HTR-8/SVneo (cell line): ENCODE results near the gene NTHL1.
"Not testable (repeated sequence)": the region's sequence is repeated elsewhere in the genome, so short reads cannot be mapped to it uniquely, and the experiment has no call there.

Experiments
- DNase-seq: peaks from one replicate; pipeline ENCODE4 v3.0.0; 2011; ENCODE audit warnings: low spot score, mixed read lengths; ENCODE audit not compliant: insufficient read length
- FAIRE-seq: peaks from 2 replicates; lab custom pipeline; 2011; peaks lifted over from hg19 to GRCh38; lab: Jason Lieb, UNC

Gene NTHL1

DNA sequence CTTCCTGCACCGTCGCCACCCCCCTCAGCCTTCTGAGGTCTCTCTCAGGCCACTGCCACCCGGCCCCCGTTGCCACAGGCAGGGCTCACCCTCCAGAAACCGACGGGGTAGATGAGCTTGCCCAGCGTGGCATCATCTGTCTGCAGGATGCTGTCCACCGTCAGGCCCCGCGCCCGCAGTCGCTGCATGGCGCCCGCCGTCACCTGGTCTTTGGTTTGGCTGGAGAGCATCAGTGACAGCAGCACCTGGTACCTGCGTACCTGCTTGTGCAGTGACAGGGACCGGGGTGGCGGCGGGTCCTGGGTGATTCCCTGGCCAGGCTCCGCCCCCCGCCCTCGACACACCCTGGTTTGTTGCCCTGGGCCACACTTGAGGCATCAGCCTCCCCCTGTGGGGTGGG lies 3.1 kb downstream of the NTHL1 start:
- DNase-seq (no peak), FAIRE-seq (no peak)

DNA sequence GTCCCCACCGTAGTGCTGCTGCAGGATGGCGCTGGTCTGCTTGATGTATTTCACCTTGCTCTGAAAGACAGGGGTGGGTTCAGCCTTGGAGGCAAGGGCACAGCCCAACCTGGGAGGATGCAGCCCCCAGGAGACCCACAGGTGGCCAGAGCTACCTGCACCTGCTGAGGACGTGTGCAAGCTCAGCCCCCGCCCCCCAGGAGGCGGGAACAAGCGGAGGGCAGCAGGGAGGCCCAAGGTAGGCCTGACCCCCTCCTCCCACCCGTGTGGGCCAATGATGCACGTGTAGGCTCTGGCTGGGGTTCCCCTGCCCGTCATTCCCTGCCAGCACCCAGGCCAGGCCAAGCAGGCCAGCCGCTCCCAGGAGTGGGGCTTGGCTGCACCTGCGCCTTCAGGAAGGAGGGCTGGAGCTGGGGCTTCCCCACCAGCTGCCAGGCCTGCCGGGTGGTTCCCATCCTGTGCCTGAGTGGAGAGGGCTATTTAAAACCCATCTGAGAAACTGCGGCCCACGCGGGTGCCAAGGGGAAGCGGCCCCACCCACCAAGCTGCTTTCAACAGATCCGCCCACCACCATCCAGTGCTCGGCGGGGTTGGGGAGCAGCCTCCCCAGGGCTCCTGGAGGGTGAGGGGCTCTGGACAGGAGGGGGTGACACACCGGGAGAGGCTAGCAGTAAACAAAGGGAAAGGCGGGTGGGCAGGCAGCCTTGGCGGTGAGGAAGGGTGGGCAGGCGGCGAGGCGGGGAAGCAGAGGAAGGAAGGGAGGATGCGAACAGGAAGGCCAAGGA lies 3.8 kb downstream of the NTHL1 start:
- no peak for DNase-seq

GRCh38 chr16:2042986-2043666 lies 4.5 kb downstream of the NTHL1 start:
- DNase-seq (no peak), FAIRE-seq (no peak)

More for the DNA sequence above, 3.8 kb downstream of the NTHL1 start:
- no peak for FAIRE-seq

DNA sequence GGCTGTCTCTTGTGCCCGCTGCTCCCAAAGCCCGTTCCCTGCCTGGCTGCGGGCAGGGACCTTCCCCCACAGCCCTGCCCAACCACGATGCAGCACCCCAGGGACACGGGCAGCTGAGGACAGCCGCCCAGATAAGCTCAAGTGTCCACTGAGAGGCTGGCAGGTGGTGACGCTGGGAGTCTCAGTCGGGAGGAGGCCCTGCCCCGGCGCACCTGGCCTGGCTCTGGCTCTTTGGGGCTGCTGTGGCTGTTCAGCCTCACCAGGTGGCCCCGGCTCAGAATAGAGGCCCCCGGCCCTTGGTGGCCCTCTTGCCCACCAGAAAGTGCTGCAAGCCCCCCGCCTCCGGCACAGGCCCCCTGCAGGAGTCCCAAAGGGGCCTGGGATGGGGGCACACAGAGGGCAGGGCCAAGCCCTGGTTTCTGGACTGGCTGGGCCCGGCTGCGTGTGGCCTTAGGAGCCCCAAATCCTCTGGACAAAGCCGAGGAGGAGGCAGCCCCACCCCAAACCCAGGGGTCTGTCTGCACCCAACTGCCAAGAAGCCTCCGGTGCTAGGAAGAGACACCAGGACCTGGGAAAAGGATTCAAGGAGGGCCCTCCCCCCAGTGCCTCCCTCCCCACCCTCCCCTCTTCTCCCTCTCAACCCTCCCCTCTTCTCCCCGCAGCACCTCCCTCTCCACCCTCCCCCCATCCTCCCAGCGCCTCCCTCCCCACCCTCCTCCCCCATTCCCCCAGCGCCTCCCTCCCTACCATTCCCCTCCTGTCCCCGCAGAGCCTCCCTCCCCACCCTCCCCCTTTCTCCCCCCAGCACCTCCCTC lies 5.3 kb downstream of the NTHL1 start:
- DNase-seq (no peak), FAIRE-seq (no peak)

DNA sequence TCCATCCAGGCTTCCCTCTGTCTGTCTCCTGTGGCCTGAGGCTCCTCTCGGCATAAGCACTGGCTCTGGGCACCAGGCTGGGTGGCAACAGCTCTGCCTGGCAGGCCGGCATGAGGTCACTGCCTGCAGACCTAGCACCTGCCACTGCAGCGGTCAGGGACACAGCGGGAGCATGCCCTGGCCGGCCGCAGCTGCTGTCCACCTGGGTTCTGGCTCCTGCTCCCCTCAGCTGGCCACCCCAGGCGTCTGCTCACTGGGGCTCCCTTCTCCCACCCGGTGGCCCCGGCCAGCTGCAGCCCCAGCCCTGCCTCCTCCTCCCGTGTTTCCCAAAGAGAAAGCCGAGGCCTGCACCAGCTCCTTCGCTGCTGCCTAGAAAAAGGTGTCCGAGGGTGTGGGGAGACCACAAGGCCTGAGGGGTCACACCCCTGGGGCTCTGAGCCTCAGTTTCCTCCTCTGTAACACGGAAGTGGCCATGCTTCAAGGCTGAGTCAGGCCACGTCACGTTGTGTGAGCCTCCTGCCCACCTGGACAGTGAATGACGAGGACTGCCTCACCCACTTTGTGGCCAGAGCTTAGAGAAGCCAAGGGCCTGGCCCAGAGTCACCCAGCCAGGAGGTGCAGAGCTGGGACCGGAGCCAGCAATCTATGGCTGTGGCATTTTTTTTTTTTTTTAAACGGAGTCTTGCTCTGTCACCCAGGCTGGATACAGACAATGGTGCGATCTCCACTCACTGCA lies 6.7 kb downstream of the NTHL1 start:
- FAIRE-seq (no peak), DNase-seq (no peak)

DNA sequence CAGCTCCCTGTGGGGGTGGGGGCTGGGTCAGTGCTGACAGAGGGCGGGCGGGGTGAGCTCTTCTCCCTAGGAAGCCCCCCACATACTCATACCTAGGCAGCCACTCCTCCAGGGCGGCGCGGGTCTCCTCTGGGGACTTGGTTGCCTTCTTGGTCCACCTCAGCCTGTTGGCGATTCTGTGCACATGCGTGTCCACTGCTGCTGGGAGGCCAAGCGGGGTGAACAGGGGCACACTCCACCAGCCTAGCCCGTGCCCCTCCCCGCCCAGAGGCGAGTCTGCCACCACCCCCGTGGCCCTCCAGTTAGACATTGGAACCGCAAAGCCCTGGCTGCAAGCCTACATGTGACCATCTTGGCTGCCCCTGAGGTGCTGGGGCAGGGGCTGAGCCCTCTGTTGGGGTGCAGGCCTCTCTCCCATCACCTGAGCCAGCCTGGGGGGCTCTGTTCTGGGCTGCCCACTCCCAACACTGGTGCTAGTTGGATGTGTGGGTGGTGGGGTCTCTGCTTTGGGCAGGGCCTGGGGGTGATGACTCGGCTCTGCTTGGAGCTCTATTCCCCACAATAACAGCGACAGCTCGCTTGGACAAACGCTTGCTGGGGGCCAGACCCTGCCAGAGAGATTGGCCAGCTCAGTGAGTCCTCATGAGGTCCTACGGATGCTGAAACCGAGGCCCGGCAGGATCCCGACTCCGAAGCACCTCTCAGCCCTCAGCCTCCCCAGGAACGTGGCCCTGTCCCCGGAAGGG lies 7.4 kb downstream of the NTHL1 start:
- DNase-seq (no peak), FAIRE-seq (no peak)

GRCh38 chr16:2039274-2040031 lies 8.2 kb downstream of the NTHL1 start:
- FAIRE-seq = no peak
- DNase-seq = no peak

DNA sequence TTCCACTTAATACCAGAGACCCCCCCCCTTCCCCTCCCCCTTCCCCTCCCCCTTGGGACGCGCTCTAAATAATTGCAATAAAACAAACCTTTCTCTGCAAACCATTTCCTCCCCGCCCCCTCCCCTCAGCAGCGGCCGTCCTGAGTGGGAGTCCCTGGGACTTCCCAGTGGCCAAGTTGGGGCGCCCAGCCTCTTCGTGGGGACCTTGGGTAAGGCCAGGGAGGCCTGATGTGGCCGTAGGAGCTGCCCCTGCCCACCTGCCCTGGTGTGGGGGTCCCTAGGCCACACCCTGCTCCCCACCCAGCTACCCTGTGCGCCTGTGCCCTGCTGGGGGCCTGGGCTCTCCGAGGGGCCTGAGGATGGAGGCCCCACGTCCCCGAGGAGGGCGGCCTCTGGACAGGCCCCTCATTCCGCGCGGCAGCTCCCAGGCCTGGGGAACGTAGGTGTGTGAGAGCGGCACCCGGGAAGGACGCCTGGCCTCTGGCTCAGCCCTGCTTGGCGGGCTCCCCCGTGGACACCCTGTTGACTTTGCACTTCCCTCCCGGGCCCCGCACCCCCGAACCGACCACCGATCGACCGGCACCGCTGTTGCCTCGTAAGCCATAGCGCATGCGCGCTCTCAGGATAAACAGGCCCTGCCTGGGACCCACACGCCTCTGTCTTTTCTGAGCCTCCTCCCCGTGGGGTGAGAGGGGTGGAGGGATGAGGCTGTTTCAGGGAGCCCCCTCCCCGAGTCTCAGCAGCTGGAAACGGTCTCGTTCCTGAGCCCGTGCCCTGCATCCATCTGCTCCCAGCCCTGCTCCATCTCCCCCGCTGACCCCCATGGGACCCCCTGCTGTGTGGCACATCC lies 9.0 kb downstream of the NTHL1 start:
- no peak for FAIRE-seq

DNA sequence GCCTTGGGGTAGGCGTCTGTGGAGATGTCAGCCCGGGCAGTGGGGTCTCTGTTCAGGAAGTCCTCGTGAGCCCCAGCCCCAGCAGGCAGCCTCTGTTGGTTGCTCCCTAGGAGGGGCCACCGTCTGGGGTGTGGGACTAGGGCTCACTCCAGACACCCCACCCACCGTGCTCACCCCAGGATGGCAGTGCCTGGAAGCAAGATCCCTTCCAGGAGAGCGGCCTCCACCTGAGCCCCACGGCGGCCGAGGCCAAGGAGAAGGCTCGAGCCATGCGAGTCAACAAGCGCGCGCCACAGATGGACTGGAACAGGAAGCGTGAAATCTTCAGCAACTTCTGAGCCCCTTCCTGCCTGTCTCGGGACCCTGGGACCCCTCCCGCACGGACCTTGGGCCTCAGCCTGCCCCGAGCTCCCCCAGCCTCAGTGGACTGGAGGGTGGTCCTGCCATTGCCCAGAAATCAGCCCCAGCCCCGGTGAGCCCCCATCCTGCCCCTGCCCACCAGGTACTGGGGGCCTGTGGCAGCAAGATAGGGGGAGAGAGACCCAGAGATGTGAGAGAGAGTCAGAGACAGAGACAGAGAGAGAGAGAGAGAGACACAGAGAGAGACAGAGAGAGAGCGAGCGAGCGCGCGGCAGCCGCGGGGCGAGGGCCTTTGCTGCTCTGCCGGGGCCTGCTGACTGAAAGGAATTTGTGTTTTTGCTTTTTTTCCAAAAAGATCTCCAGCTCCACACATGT lies 9.8 kb downstream of the NTHL1 start:
- FAIRE-seq (no peak), DNase-seq (no peak)

More for the DNA sequence above, 9.0 kb downstream of the NTHL1 start:
- no peak for DNase-seq

DNA sequence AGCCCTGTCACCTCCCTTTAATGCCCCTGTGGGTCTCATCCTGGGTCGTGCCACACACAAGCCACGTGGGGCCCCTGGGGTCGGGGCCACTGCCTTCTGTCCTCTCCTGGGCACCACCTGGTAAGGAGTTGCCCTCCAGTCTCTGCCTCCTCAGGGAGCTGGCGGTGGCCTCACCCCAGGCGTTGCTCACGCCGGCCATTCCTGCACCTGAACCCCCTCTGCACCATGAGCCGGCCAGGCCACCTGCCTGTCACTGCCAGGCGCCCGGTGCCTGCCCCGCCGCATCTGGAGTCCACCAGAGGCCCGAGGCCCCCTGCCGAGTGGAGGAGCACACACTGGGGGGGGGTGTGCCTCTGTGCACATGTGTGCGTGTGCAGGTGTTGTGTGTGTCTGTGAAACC lies 10.5 kb downstream of the NTHL1 start:
- DNase-seq (no peak), FAIRE-seq (no peak)

DNA sequence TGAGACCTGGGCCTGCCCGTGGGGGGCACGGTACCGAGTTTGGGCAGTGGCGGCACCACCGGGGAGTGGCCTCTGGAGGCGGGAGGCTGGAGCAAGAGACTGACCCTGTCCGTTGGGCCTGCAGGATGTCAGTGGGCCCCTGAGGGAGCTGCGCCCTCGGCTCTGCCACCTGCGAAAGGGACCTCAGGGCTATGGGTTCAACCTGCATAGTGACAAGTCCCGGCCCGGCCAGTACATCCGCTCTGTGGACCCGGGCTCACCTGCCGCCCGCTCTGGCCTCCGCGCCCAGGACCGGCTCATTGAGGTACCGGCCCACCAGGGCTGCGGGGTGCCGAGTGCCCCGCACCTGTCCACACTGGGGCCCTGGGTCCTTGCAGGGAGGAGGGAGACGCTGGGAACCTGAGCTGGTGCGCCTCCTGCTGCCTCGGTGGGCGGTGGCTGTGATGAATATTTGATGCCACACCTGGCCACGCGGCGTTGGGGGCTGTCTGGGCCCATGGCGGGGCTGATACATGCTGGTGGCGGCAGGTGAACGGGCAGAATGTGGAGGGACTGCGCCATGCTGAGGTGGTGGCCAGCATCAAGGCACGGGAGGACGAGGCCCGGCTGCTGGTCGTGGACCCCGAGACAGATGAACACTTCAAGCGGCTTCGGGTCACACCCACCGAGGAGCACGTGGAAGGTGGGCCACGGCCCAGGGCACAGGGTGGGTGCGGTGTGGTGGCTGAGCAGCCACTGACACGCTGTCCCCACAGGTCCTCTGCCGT lies 11.3 kb downstream of the NTHL1 start:
- FAIRE-seq (no peak), DNase-seq (no peak)

DNA sequence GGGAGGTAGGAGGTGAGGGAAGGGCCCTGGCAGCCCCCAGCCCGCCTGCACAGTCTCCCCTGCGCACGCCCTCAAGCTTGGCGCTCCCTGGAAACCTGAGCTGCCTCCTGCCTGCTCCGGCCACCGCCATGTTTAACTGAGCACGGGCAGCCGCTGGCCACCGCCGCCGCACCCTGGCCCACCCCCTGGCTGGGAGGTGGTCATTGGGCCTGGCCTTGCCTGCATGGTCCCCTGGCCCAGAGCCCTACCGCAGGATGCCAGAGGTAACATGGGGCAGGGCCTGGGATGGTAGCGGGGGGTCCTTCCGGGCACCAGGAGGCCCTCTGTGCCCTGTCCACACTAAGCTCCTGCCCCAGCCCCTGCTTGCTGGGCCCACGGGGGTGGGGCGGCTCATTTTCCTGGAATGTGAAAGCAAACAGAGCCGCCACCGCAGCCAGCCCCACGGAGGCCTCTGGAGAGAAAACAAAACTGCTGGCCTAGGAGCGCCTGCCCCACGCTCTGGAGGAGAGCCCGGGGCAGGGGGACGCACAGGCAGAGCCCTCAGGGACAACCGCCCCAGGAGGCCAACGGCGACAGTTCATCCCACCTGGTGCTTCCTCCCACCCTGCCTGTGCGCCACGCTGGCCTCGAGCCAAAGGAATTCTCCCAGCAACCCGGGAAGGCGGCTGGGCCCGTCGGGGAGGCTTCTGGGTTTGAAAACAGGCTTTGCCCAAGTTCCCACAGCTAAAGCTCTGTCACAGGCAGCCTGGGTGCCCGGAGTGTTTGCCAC lies 12.0 kb downstream of the NTHL1 start:
- DNase-seq (no peak), FAIRE-seq (no peak)

DNA sequence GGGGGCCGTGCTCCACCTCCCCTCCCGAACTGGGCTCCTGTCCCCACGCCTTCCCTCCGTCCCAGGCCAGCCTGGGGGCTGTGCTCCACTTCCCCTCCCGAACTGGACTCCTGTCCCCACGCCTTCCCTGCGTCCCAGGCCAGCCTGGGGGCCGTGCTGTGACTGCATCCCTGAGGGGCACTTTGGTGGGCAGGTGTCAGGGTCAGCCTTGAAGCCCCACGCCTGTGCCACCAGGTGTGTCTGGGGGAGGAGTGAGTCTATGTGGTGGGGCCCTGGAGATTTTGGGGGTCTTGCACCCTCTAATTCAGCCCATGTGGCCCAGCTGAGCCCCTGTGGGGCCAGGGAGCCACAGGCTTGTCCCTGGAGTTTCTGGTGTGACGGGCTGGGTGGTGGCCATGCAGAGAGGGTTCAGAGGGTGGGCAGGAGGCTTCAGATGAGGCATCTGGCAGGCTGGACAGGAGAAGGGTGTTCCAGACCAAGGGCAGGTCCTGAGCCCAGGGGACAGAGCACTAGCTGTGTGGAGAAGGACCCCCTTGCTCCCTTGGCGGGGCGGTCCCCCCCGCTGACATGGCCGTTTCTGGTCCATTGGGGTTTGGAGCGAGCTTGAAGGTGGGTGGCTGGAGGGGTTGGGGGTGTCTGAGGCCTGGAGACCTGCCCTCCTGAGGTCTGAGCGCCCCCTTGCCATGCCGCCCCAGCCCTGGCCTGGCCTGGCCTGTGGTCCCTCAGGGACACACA lies 12.8 kb downstream of the NTHL1 start:
- DNase-seq (no peak), FAIRE-seq (peak; percentile 79)

DNA sequence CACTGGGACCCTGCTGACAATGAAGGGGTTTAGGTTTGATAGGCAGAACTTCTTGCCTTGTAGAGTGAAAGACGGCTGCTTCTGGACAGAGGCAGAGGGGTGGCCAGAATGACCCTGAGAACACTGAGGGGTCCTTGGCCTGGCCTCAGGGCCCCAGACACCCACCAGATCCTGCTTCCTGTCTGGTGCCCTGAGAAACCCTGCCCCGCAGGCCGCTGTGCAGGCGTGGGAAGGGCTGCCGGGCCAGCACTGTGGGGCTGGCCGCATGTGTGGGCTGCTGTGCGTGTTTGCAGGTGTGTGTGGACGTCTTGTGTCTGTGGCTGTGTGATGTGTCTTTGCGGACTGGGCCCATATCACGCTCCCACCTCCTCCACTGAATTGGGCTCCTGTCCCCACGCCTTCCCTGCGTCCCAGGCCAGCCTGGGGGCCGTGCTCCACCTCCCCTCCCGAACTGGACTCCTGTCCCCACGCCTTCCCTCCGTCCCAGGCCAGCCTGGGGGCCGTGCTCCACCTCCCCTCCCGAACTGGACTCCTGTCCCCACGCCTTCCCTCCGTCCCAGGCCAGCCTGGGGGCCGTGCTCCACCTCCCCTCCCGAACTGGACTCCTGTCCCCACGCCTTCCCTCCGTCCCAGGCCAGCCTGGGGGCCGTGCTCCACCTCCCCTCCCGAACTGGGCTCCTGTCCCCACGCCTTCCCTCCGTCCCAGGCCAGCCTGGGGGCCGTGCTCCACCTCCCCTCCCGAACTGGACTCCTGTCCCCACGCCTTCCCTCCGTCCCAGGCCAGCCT lies 13.5 kb downstream of the NTHL1 start:
- DNase-seq = not testable (repeated sequence)
- peak; percentile 33 for FAIRE-seq
